HS-5 (cell line): ENCODE results near the gene NRDC.
"Not testable (repeated sequence)": the region's sequence is repeated elsewhere in the genome, so short reads cannot be mapped to it uniquely, and the experiment has no call there.

ENCODE experiments used
- DNase-seq: peaks from one replicate; pipeline ENCODE4 v3.0.0-alpha.2; 2012; ENCODE audit warnings: low read depth

Gene NRDC

DNA sequence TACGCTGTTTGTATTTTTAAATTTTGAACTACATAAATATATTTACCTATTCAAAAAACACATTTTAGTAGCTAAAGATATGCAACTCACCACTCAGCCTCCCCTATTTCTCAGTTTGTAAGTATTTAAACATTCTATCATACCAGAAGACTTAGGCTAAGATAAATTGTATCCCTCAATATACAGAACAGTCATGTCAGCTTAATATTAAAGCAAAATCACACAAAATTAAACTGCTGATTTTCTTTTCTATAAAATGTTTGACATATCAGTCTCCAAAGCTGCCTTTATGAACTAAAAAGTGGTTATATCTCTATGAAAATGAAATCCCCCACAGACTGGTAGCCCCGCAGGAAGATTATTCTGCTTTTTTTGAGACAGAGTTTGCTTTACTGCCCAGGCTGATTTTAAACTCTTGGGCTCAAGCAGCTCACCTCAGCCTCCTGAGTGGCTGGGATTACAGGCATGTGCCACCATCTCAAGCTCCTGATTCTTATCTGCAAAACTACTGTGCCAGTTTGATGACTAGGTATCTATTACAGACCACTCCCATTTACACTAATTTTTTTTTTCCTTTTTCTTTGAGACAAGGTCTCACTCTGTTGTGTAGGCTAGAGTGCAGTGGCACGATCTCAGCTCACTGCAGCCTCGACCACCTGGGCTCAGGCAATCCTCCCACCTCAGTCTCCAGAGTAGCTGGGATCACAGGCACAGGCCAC lies 37.6 kb downstream of the NRDC start:
- DNase-seq = no peak

DNA sequence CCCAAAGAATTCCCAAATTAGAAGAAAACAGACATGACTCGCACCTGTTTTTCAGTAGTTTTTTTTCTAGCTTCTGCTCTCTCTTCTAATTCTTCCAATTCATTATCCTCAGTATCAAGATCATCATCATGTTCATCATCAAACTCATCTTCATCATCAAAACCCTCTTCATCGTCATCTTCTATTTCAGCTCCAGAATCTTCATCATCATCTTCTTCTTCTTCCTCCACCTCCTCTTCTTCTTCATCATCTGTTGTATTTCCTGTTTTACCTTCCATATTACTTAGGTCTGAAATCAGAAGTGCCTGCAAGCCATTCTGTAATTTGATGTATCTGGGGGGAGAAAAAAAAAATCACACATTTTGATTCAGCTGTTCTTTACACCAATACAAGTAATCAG lies 38.3 kb downstream of the NRDC start:
- no peak for DNase-seq

DNA sequence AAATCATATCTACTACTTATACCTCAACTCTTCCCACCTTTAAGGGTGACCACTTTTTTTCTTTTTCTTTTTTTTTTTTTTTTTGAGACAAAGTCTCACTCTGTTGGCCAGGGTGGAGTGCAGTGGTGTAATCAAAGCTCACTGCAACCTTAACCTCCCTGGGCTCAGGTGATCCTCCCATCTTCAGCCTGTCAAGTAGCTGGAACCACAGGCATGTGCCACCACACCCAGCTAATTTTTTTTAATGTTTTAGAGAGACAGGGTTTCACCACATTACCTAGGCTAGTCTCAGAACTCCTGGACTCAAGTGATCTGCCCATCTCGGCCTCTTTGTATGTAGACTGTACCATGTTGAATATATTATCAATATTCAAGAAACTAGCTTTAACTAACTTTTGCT lies 39.4 kb downstream of the NRDC start:
- DNase-seq = no peak

DNA sequence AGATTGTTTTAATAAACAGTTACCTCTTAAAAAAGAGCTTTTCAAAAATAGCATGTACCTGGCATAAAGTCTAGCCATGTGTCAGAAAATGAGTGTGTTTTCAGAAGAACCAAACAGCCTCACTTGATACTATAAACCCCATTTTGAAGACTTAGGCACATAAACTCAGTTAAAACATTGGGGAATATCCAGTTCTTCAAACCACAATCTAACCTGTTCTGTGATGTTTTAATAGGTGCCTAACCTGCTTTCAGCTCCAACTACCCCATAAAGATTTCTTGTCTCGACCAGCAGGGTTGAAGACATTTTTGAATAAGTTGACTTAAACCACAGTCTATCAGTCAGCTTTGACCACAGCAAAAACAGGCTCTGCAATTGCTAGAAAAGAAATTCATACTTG lies 41.3 kb downstream of the NRDC start:
- no peak for DNase-seq

DNA sequence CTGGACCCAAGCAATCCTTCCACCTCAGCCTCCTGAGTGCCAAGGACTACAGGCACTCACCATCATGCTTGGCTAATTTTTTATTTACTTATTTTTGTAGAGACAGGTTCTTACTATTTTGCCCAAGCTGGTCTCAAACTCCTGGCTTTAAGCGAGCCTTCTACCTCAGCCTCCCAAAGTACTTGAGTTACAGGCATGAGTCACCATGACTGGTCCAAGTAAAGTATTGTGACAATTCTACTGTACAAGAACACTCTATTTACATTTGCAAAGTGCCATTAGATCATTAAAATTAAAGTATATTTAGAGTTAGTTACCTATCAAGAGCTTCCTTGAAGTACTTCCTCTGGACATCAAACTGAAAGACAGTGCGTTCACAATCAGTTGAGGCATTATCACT lies 44.8 kb downstream of the NRDC start:
- no peak for DNase-seq

DNA sequence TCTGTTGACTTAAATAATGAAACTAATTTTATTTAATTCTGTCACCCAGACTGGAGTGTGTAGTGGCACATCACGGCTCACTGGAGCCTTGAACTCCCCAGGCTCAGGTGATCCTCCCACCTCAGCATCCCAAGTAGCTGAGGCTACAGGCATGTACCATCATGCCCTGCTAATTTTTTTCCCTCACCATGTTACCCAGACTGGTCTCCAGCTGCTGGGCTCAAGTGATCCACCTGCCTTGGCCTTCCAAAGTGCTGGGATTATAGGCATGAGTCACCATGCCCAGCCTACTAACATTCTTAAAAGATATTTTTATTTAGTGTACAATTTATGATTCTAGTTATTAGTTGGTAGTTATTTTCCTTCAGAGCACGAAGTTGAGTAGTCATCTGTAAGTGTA lies 49.5 kb downstream of the NRDC start:
- DNase-seq = no peak

DNA sequence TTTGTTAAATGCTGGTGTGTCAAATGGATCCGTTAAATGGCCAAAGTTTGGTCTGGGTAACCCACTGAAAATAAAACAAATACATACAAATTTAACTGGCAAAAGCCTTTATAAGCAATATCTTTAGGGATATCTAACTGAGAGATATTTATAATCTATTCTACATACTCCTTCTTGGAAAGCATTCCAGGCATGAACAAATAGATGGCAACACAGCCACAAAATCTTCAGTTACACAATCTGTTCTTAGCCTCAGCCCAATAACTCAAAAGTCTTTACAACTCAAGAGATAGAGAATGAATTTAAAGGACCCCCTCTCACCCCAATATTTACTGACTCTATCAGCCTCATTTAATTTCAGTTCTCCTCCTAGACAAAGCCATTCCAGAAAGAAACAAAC lies 58.7 kb downstream of the NRDC start:
- DNase-seq = no peak

DNA sequence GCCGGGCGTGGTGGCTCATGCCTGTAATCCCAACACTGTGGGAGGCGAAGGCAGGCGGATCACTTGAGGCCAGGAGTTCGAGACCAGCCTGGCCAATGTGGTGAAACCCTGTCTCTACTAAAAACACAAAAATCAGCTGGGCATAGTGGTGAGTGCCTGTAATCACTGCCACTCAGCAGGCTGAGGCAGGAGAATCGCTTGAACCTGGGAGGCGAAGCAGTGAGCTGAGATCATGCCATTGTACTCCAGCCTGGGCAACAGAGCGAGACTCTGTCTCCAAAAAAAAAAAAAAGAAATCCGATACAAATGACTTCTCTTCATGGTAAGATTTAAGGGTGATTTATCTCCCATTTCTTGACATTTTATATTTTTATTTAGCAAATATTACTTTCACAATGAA lies 59.5 kb downstream of the NRDC start:
- DNase-seq = not testable (repeated sequence)

DNA sequence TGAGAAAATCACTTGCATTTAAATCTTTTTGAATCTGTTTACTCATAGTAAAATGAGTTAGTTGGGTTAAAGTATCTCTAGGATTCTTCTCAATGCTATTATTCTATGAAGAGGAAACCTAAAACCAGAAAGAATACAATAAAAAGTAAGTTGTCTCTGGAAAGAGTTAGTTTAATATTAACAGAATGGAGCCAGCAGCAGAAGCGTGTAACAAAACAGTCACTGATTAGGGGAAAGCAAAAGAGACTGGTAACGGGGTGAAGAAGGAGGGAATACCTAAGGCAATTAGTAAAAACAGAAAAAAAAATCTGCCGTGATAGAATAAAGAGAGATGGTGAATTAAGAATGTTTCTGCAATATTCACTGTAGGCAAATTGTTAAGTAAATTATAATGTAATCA lies 60.0 kb downstream of the NRDC start:
- DNase-seq = no peak

DNA sequence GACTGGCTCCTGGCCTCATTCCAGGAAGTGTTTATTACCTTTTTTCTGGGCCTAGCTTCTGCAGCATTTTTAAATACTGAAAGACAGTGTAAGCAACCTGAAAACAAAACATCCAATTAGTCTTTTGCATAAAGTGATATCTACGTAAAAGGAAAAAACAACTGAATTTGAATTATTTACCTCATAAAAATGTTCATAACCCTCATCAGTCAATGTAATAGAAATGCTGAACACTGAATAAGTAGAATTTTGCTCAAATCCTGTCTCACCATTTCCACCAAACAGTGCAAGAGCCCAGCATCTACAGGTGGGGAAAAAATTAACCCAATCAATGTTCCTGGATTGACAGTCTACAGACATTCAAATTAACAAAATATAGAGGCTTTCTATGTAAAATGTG lies 64.0 kb downstream of the NRDC start:
- no peak for DNase-seq

DNA sequence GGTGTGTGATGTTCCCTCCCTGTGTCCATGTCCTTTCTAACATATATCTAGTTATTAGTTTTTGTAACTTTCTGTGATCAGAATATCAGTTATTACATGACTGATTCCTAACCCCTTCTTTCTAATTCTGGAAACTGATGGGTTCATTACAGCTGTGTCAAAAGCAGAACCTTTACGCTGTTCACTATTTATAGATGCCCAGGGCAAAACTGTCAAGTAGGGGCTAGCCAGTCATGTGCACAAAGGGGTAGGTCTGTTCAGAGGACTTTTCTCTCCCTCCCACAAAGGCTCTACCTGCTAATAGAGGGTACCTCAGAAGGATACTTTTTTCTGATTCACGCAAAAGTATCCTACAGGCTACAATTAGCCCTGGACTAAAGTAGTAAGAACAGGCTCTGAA lies 79.2 kb downstream of the NRDC start:
- DNase-seq = no peak

DNA sequence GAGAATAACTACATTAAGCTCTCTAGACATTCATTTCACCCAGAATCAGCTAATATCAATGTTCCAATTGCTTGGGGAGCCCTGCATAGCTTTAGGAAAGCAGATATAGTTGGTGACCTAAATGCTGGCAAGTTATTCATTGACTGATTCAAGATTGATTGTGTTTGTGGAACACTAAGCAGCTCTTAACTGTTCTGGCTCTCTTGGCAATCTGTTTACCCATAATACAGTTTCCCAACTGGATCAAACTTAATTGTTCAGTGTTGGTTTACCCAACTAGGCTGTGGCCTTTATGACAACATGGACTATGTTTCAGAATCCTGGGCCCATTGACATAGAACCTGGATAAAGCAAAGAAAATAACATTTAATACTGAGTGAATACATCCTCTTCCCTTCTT lies 83.7 kb downstream of the NRDC start:
- no peak for DNase-seq

DNA sequence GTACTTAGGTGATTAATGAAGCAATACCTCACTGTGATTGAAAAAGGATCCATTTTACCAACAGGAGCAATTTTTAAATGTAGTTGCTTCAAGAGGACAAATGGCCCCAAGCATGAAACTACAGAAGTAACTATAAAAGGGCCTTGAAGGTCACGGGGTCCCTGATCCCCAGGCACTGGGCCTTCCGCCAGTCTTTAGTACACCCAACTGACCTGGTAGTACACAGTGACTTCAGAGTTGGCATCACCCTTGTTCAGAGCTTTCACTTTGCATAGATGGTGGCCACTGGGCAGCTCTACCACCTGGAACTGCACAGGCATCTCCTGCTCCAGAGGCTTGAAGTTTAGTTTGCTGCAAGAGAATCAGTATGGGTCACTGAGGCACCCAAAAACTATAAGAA lies 84.3 kb downstream of the NRDC start:
- no peak for DNase-seq

DNA sequence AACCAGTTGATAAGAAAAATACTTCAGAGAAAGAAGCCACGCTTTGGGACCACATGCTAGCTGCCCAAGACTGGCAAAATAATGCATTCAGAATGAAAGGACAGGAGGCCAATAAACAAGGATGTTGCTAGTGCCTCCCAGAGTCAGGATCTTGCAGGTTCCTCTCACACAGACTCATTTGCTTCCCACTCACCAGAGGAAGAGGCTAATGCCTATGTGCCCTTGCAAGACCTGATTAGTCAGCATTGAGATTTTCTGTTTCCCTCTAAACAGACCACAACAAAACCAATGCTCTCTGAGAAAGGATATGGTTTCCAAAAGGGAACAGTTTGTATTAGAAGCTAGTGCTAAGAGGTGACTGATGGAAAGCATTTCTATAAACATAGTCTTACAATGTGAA lies 85.7 kb downstream of the NRDC start:
- no peak for DNase-seq

DNA sequence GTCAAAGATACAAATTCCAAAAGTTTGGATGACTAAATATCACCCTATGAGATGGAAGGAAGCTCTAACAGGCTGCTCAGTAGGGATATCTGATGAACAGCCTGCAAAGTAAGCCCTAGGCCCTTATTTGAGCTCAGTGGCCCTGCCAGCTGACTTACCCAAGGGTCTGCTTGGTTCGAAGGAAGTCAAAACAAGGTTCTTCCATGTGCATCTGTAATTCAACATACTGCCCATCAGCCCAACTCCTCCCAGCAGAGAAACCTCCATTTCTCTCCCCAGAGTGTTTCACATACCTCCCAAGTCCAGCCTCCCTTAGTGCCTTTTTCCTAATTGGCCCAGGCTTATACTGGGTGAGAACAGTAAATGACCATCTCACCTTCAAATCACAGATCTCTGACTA lies 86.6 kb downstream of the NRDC start:
- no peak for DNase-seq

DNA sequence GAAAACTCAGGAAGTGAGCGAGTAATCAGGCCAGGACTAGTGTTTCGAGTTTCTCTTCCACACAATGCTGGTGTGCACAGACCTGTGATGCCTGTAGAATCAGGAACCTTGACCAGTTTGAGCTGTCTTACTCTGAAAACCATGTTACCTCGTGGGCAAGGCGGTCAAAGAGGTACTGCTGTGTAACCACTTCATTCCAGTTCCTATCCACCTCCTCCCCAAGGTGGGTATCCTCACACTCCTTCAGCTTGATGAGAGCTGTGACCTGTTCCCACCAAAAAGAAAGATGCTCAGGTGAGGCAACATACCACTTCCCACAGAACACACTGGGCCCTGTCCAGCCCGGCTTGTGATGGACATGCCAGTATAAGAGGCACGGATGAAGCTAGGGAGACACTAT lies 88.1 kb downstream of the NRDC start:
- no peak for DNase-seq

DNA sequence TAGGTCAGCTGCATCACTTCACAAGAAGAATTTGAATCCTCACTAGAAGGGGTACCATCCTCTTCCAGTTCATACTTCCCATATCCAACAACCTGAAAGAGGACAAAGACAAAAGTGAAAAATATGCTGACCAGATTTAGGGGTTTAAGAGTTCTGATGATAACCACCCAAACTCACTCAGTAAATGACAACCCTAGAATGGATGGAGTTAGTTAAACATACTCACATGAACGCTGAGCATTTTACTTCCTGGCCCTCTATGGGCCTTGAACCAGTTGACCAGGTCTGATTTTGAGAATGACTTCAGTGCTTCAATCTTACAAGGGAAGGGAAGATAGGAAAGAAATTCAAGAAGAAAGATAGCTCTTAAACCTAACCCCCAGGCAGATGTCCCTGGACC lies 89.2 kb downstream of the NRDC start:
- no peak for DNase-seq

DNA sequence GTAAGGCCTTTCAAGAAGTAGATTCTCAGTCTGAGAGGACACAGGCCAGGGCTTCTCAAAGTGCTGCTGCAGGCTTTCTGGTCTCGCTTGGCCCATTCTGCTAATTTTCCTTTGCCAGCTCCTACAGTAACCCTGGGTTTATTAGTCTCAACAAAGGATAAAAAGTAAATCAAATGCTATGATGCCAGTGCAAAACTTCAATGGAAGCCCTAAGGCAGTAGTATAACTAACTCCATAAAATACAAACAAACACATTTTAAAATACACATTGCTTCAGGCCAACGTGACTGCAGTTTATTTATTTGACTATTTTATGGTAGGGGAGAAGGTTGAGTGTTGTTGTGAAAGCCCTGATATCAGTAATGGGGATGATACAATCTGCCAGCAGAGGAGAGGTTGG lies 89.6 kb downstream of the NRDC start:
- no peak for DNase-seq

DNA sequence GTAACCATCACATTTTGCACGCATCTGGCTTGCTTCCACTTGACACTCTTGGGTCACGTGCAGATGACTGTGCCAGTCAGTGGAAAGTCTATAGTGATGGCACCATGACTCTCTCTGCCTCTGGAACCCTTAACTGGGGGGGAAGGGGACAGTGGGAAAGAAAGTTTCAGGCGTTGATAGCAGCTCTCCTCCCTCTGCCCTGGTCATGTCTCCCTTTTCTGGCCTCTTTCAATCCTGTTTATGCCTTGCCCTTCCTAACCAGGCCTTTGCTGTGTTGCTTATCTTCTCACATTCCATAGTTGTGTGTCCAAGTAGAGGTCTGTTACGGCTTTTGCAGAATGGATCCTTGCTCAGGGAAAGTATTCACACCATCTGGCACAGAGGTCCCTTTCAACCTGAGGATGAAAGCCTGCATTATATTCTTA lies 93.5 kb downstream of the NRDC start:
- no peak for DNase-seq

DNA sequence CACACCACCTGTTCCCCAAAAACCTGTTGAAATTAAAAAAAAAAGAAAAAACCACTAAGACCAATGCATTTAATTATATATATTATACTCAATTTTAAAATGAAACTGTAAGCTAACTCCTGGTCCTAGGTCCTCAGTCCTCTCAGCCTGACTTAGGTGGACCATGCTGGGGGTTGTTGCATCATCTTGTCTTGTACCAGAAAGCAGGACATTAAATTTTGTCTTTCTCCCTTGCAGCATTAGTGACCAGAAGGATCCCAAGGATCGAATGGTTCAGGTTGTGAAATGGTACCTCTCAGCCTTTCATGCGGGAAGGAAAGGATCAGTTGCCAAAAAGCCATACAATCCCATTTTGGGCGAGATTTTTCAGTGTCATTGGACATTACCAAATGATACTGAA lies 97.6 kb downstream of the NRDC start:
- DNase-seq = no peak

DNA sequence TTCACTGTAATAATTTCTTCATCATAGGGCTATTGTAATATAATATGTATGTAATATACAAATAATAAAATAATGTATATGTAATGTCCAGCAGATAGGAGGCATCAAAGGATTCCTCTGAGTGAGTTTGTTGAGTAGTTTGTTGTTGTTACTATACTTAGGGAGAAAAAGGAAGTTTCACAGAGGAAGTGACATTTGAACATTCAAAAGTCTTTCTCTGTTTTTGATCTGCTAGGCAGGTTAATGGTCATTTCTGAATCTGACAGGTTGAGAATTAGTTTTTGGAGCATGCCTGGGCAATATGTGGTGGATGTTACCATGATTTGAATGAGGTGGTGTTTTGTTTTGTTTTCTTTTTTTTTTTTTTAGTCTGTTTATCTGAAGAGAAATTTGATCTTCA lies 102.1 kb downstream of the NRDC start:
- DNase-seq = no peak

DNA sequence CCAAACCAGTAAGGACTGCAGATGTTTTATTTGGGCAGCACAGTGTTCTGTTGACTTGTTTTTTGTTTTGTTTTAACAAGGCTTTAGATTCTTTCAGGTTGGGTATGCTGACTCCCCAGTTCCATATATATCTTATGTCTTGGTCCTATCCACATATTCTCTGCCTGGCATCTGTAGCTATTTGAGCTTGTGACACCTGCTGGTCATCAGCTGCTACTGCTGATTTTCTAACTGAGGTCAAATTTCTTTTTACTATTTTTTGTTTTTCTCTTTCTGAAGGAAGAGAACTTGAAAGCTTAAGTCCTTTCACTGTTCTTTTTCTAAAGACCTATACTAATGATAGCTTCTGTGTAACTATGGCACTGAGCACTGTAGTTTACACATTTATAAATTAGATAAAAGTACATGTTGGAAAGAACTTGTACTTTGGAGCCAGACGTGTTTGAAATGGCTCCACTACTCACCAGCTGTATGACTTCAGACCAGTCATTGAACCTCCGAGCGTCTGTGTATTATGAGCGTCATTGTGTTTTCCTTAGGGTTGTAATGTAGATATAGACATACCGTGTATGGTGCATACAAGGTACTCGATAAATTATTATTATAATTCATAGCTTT lies 109.4 kb downstream of the NRDC start:
- DNase-seq = peak; percentile 29

DNA sequence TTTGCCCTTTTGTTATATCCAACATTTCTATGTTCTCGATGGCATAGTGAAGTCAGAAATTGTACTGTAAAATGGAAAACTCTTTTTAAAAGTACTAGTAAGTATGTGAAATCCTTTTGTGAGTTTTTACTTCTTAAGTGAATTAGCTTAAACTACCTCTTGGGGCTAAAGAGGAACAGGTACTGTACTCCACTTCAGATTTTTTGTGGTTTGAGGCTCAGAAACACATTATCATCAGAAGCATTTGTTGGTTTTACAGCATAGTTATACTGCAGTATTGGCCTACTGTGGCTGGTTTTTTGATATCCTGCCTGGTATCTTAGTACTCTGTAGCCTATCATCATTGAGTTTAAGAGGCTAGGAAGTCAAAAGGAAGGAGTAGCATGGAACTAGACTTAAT lies 117.2 kb downstream of the NRDC start:
- no peak for DNase-seq

DNA sequence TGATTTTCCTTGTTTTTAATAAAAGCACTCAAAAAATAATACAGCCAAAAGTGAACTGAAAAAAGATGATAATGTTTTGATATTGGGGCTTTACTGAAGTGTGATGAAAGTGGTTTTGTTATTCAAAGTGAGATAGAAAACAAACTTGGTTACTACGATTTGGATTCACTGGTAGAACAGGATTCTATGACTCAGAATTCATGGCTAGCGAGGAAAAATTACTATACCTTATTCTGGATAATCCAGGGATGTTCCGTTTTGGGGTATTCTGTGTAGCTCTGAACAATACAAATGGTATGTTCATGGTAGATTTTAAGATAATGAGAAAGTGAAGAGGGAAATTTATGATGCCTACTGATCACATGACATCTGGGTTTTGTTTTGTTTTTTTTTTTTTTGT lies 117.7 kb downstream of the NRDC start:
- DNase-seq = no peak
